ENCODE measurements around the gene E2F8.

Gene E2F8

DNA sequence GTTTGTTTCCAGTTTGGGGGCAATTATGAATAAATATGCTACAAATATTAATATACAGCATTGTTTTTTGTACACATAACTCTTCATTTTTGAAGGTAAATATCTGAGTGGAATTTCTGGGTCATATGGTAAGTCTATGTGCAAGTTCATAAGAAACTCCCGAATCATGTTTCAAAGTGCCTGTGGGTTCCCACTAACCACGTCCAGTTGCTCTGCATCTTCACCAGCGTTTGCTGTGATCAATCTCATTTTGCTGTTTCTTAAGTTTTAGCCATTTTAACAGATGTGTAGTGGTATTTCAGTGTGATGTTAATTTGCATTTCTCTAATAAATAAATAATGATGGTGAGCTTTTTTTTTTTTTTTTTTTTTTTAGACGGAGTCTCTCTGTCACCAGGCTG lies 24.7 kb downstream of the E2F8 start:
- Histone ChIP-seq H3K27ac (replicated peaks; ENCODE audit: low read length) (no peak overlapping the region), H2AFZ (ENCODE audit: low read length) (no peak overlapping the region), H2BK12ac (ENCODE audit: low read length) (no peak overlapping the region), H3K18ac (ENCODE audit: low read length) (no peak overlapping the region), H3K23ac (ENCODE audit: low read depth, low read length, poor library complexity) (no peak overlapping the region), H3K27me3 (ENCODE audit: control insufficient read depth in 3 of 3, insufficient read depth in 3 of 3, low read depth in 1 of 3, low read length in 3 of 3) (peaks cover 0 to 78% (median 0%) of the 10 kb centered on the region in 3 experiments), H3K4ac (ENCODE audit: low read length) (no peak overlapping the region), H3K9me3 (replicated peaks in 1 of 2; ENCODE audit: control insufficient read depth in 2 of 2, insufficient read depth in 1 of 2, low read depth in 1 of 2, low read length in 2 of 2) (no peaks in the 10 kb centered on the region), H4K8ac (ENCODE audit: low read depth, low read length) (no peak overlapping the region), H2BK120ac (ENCODE audit: low read depth, low read length) (no peak overlapping the region), H2AK5ac (ENCODE audit: low read depth, low read length) (no peak overlapping the region), H3K4me3 (ENCODE audit: low read length in 2 of 2) (no peak overlapping the region), H3K9ac (ENCODE audit: low read depth, low read length, poor library complexity) (no peak overlapping the region), H2BK5ac (ENCODE audit: low read length) (no peak overlapping the region), H4K91ac (ENCODE audit: low read depth, low read length, poor library complexity) (no peak overlapping the region), H3K14ac (ENCODE audit: low read length) (no peak overlapping the region), H3K36me3 (replicated peaks in 1 of 2; ENCODE audit: control insufficient read depth in 2 of 2, insufficient read depth in 2 of 2, low read length in 2 of 2) (no peaks in the 10 kb centered on the region), H3K4me2 (ENCODE audit: insufficient read depth, low read length, poor library complexity, severe bottlenecking) (no peak overlapping the region), H2BK15ac (ENCODE audit: low read length) (no peak overlapping the region), H3K4me1 (ENCODE audit: control insufficient read depth in 2 of 2, insufficient read depth in 1 of 2, low read depth in 1 of 2, low read length in 2 of 2) (no peaks in the 10 kb centered on the region), H3K79me1 (ENCODE audit: low read depth, low read length) (no peaks in the 10 kb centered on the region)
- DNase-seq (ENCODE audit: low spot score) = no peak
- WGBS, 2 donors (ENCODE audit: extremely low coverage in 2 of 2, insufficient read length in 2 of 2, insufficient replicate concordance in 1 of 2) = no CpG with 5 or more reads among the region's 4 CpGs

DNA sequence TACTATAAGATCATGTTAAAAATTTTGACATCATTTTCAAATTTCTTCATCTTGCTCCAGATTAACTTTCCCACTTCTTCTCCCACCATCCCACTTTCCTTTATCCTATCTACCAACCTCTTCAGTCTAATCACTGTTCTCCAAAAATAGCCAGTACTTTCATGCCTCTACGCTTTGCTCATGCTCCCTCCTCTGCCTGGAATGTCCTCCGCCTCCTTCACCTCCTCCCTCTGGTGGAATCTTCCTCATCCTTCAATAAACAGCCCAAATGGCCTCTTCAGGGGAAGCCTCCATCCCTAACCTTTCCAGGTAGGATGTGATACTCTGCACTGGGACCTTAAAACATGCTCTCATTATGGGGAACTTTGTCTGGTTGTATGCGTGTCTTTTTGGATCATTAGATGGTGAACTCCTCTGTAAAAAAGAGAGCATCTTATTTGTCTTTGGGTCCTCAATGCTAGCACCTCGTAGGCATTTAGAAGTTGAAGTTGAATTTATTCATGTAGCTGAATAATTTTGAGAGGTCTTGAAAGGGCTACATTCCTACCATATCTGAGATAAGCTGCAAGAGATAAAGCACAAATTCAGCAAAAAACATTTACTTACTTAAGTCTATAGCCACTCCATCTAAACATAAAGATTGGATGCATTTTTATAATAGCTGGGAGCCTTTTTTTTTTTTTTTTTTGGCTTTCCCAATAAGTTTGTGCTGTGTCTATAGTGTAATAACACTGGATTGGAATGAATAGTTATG lies 31.0 kb downstream of the E2F8 start:
- Histone ChIP-seq H4K8ac (ENCODE audit: low read depth, low read length) (no peak overlapping the region), H3K27me3 (ENCODE audit: control insufficient read depth in 3 of 3, insufficient read depth in 3 of 3, low read depth in 1 of 3, low read length in 3 of 3) (peaks cover 0 to 92% (median 0%) of the 10 kb centered on the region in 3 experiments), H3K79me1 (ENCODE audit: low read depth, low read length) (no peaks in the 10 kb centered on the region), H2BK5ac (ENCODE audit: low read length) (no peak overlapping the region), H2BK15ac (ENCODE audit: low read length) (no peak overlapping the region), H2AK5ac (ENCODE audit: low read depth, low read length) (no peak overlapping the region), H3K36me3 (replicated peaks in 1 of 2; ENCODE audit: control insufficient read depth in 2 of 2, insufficient read depth in 2 of 2, low read length in 2 of 2) (no peaks in the 10 kb centered on the region), H3K4me2 (ENCODE audit: insufficient read depth, low read length, poor library complexity, severe bottlenecking) (no peak overlapping the region), H3K9me3 (replicated peaks in 1 of 2; ENCODE audit: control insufficient read depth in 2 of 2, insufficient read depth in 1 of 2, low read depth in 1 of 2, low read length in 2 of 2) (no peaks in the 10 kb centered on the region), H2BK12ac (ENCODE audit: low read length) (no peak overlapping the region), H3K4me3 (ENCODE audit: low read length in 2 of 2) (no peak overlapping the region), H3K27ac (replicated peaks; ENCODE audit: low read length) (no peak overlapping the region), H3K9ac (ENCODE audit: low read depth, low read length, poor library complexity) (no peak overlapping the region), H3K14ac (ENCODE audit: low read length) (no peak overlapping the region), H3K4me1 (ENCODE audit: control insufficient read depth in 2 of 2, insufficient read depth in 1 of 2, low read depth in 1 of 2, low read length in 2 of 2) (peaks cover 0 to 4% of the 10 kb centered on the region in 2 donors), H3K18ac (ENCODE audit: low read length) (no peak overlapping the region), H4K91ac (ENCODE audit: low read depth, low read length, poor library complexity) (no peak overlapping the region), H3K4ac (ENCODE audit: low read length) (no peak overlapping the region), H2BK120ac (ENCODE audit: low read depth, low read length) (no peak overlapping the region), H3K23ac (ENCODE audit: low read depth, low read length, poor library complexity) (no peak overlapping the region), H2AFZ (ENCODE audit: low read length) (no peak overlapping the region)
- WGBS, 2 donors (ENCODE audit: extremely low coverage in 2 of 2, insufficient read length in 2 of 2, insufficient replicate concordance in 1 of 2) = no CpG with 5 or more reads among the region's 4 CpGs
- no peak for DNase-seq (ENCODE audit: low spot score)

DNA sequence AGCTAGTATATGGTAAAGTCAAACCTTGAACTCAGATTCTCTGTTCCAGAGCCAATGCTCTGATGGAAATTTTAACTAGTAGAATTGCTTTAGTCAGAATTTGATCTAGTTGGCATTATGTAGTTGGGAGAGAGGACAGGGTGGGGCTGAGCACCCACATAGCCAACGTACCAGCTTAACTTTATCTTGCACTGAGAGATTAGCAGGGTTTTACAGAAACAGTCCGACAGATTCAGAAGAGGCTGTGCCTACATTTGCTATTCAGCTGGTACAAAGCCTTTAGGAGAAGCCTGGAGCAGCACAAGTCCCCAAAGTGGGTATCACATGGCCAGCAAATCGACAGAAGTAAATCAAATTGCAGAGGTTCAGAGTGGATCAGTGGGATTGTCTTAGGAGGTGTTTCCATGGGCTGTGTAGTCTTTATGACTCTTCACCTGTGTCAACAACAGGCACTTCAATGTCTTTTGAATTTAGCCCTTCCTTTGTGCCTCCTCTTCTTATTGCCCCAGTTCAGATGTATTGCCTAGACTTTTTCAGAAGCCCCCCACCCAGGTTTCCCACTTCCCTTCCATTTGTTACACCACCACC lies 31.7 kb downstream of the E2F8 start:
- H2AK5ac ChIP-seq (ENCODE audit: low read depth, low read length) = no peak overlapping the region
- no peak overlapping the region for H2BK5ac ChIP-seq (ENCODE audit: low read length)
- no peaks in the 10 kb centered on the region for H3K79me1 ChIP-seq (ENCODE audit: low read depth, low read length)
- H3K23ac ChIP-seq (ENCODE audit: low read depth, low read length, poor library complexity) = no peak overlapping the region
- DNase-seq (ENCODE audit: low spot score) = no peak
- H2BK120ac ChIP-seq (ENCODE audit: low read depth, low read length) = no peak overlapping the region
- H3K18ac ChIP-seq (ENCODE audit: low read length) = no peak overlapping the region
- no peak overlapping the region for H3K4me3 ChIP-seq (ENCODE audit: low read length in 2 of 2)
- H3K14ac ChIP-seq (ENCODE audit: low read length) = no peak overlapping the region
- H3K4ac ChIP-seq (ENCODE audit: low read length) = no peak overlapping the region
- no peak overlapping the region for H2BK15ac ChIP-seq (ENCODE audit: low read length)
- H3K4me2 ChIP-seq (ENCODE audit: insufficient read depth, low read length, poor library complexity, severe bottlenecking) = no peak overlapping the region
- no peak overlapping the region for H2AFZ ChIP-seq (ENCODE audit: low read length)
- no peaks in the 10 kb centered on the region for H3K9me3 ChIP-seq (replicated peaks in 1 of 2; ENCODE audit: control insufficient read depth in 2 of 2, insufficient read depth in 1 of 2, low read depth in 1 of 2, low read length in 2 of 2)
- no peak overlapping the region for H3K9ac ChIP-seq (ENCODE audit: low read depth, low read length, poor library complexity)
- peaks cover 0 to 86% (median 0%) of the 10 kb centered on the region in 3 experiments for H3K27me3 ChIP-seq (ENCODE audit: control insufficient read depth in 3 of 3, insufficient read depth in 3 of 3, low read depth in 1 of 3, low read length in 3 of 3)
- WGBS, 2 donors (ENCODE audit: extremely low coverage in 2 of 2, insufficient read length in 2 of 2, insufficient replicate concordance in 1 of 2) = no CpG with 5 or more reads among the region's 3 CpGs
- H3K4me1 ChIP-seq (ENCODE audit: control insufficient read depth in 2 of 2, insufficient read depth in 1 of 2, low read depth in 1 of 2, low read length in 2 of 2) = peaks cover 0 to 4% of the 10 kb centered on the region in 2 donors
- no peak overlapping the region for H4K8ac ChIP-seq (ENCODE audit: low read depth, low read length)
- no peak overlapping the region for H3K27ac ChIP-seq (replicated peaks; ENCODE audit: low read length)
- no peak overlapping the region for H2BK12ac ChIP-seq (ENCODE audit: low read length)
- H4K91ac ChIP-seq (ENCODE audit: low read depth, low read length, poor library complexity) = no peak overlapping the region
- H3K36me3 ChIP-seq (replicated peaks in 1 of 2; ENCODE audit: control insufficient read depth in 2 of 2, insufficient read depth in 2 of 2, low read length in 2 of 2) = no peaks in the 10 kb centered on the region

DNA sequence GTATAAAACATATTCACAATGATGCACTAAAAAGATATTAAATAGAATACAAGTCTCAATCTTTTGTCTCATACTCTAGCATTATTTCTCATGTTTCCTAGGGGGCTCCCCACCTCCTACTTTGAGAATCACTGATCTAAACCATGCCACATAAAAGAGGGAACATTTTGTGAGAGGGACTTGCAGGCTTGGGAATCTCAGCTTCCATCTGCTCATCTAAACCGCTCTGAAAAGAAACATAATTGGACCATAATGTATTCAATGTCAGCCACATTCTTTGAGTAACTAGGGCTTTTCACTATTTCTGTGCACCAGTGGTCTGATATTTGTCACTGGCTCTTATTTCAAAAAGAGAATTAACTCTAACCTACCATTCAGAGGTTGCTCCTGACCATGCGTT lies 32.6 kb downstream of the E2F8 start:
- no peak overlapping the region for H2BK5ac ChIP-seq (ENCODE audit: low read length)

More for the DNA sequence above, 32.6 kb downstream of the E2F8 start:
- Histone ChIP-seq H2AFZ (ENCODE audit: low read length) (no peak overlapping the region), H3K23ac (ENCODE audit: low read depth, low read length, poor library complexity) (no peak overlapping the region), H3K27me3 (ENCODE audit: control insufficient read depth in 3 of 3, insufficient read depth in 3 of 3, low read depth in 1 of 3, low read length in 3 of 3) (peaks cover 0 to 79% (median 0%) of the 10 kb centered on the region in 3 experiments), H4K91ac (ENCODE audit: low read depth, low read length, poor library complexity) (no peak overlapping the region), H3K79me1 (ENCODE audit: low read depth, low read length) (no peaks in the 10 kb centered on the region), H3K18ac (ENCODE audit: low read length) (no peak overlapping the region), H3K4ac (ENCODE audit: low read length) (no peak overlapping the region), H3K36me3 (replicated peaks in 1 of 2; ENCODE audit: control insufficient read depth in 2 of 2, insufficient read depth in 2 of 2, low read length in 2 of 2) (no peaks in the 10 kb centered on the region), H3K27ac (replicated peaks; ENCODE audit: low read length) (no peak overlapping the region), H2AK5ac (ENCODE audit: low read depth, low read length) (no peak overlapping the region), H3K4me3 (ENCODE audit: low read length in 2 of 2) (no peak overlapping the region), H2BK120ac (ENCODE audit: low read depth, low read length) (no peak overlapping the region), H3K14ac (ENCODE audit: low read length) (no peak overlapping the region), H2BK12ac (ENCODE audit: low read length) (no peak overlapping the region), H3K9me3 (replicated peaks in 1 of 2; ENCODE audit: control insufficient read depth in 2 of 2, insufficient read depth in 1 of 2, low read depth in 1 of 2, low read length in 2 of 2) (no peaks in the 10 kb centered on the region), H4K8ac (ENCODE audit: low read depth, low read length) (no peak overlapping the region), H3K4me1 (ENCODE audit: control insufficient read depth in 2 of 2, insufficient read depth in 1 of 2, low read depth in 1 of 2, low read length in 2 of 2) (peaks cover 0 to 4% of the 10 kb centered on the region in 2 donors), H3K4me2 (ENCODE audit: insufficient read depth, low read length, poor library complexity, severe bottlenecking) (no peak overlapping the region), H2BK15ac (ENCODE audit: low read length) (no peak overlapping the region), H3K9ac (ENCODE audit: low read depth, low read length, poor library complexity) (no peak overlapping the region)
- DNase-seq (ENCODE audit: low spot score) = no peak
- no CpG with 5 or more reads among the region's 2 CpGs for WGBS, 2 donors (ENCODE audit: extremely low coverage in 2 of 2, insufficient read length in 2 of 2, insufficient replicate concordance in 1 of 2)
